ENCODE results near the gene RASA3. TPM values are rescaled to one million over a fixed set of nuclear protein-coding genes. Genes with fewer than 3 reads are reported as not detected.

RASA3 gene
- total RNA-seq, 1 donor from 2014 or later = 11.7 TPM

DNA sequence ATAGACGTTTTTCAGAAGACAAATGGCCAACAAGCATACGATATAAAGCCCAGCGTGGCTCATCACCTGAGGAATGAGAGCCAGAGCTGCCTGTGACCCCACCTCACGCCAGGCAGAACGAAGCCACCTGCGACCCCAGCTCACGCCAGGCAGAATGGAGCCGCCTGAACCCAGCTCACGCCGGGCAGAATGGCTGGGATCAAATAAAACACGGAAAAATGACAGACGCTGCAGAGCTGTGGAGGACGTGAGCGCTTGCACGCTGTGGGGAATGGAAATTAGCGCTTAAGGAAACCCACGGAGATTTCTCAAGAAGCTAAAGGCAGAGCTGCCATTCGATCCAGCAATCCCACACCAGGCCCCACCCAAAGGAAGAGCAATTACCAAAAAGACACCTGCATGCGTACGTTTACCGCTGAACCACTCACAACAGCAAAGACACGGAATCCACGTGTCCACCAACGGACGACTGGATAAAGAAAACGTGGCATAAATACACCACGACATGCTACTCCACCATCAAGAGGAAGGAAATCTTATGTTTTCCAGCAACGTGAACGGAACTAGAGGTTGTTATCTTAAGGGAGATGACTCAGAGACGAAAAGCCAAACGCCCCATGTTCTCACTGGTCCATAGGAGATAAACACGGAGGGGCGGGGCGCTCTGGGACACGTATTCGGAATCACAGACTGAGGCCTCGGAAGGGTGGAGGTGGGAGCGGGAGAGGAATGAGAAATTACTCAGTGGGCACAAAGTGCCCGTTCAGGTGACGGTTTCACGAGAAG is 127.8 kb downstream of the RASA3 start:
- DNase-seq (ENCODE audit: low spot score) = no peak

GRCh38 chr13:114002771-114003321 is 129.6 kb downstream of the RASA3 start:
- no peak for DNase-seq (ENCODE audit: low spot score)

GRCh38 chr13:114002009-114002544 is 130.3 kb downstream of the RASA3 start:
- DNase-seq (ENCODE audit: low spot score) = no peak

GRCh38 chr13:114001331-114002008 is 131.0 kb downstream of the RASA3 start:
- no peak for DNase-seq (ENCODE audit: low spot score)

- no peak for DNase-seq (ENCODE audit: low spot score)
Observed at GRCh38 chr13:114000151-114001040, 132.0 kb downstream of the RASA3 start.

DNA sequence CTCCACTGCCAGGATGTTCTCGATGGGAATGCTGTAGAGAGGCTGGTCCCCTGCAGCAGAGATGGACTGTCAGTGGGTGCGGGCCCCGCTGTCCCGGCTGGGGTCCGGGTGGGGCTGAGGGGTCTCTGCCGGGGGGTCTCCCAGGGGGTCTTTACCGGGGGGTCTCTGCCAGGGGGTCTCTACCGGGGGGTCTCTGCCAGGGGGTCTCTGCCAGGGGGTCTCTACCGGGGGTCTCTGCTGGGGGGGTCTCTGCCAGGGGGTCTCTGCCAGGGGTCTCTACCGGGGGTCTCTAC is 132.9 kb downstream of the RASA3 start:
- no peak for DNase-seq (ENCODE audit: low spot score)

DNA sequence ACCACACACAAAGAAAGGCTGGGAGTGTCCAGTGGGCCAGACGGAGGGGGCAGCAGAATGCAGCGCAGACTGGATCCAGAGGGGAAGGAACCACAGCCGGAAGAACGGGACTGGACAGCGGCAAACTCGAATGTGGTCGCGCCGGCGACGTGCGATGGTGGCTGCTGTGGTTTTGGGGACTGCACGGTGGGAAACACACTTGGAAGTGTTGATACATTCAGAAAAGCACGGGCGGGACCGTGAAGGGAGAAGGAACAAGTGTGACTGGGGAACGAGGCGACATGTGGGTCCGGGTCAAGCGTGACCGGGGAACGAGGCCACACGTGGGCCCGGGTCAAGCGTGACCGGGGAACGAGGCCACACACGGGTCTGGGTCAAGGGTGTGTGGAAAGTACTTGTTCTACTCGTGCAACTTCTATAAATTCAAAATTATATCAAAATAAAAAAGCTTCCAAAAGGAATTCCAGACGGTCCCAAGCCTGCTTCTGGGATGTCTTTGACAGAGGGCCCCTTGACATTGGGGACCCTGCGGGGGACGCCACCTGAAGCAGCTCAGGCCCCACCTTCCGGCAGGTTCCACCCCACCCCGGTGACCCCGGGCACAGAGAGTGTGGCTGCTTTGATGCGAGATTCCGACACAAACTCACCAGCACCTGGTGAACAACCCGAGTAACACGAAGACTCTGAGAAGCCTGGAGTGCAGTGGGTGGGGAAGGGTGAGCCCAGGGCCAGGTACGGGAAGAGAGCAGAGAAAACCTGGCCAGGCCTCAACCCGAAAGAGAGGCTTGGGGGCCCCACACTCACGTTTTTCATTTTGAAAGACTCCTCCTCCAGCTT is 133.4 kb downstream of the RASA3 start:
- DNase-seq (ENCODE audit: low spot score) = no peak

GRCh38 chr13:113997845-113998751 is 134.3 kb downstream of the RASA3 start:
- no peak for DNase-seq (ENCODE audit: low spot score)

DNA sequence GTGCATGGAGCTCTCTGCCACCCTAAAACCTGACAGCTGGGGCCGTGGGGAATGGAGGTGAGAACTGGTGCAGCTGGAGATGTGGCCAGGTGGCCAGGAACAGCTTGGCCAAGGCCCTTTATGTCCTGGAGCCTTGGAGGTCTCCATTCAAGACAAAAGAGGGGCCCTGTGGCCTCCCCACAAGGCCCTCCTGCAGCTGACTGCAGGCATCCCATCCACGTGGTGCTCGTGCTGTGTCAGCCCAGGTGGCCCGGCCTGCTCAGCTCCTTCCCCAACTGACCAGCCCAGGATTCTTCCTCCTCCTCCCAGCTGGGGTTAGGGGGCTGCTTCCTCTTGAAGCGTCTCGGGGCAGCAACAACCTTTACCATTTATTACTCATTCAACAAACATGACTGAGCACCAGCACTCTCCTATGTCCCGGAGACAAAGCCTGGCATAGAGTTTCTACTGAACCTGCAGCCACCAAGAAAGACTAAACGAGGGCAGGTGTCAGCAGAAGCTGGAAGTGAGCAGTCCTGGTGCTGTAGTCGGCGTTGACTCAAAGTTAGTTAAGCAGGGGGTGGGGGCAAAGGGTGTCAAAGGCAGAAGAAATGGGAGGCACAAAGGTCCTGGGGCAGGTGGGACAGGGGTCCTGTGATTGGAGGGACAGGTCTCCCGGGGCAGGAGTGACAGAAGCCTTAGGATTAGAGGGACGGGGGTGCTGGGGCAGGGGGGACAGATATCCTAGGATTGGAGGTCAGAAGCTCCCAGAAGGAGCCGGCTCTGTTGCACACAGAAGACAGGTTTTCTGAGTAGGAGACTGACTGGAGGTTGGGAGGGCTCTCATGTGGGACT is 135.3 kb downstream of the RASA3 start:
- no peak for DNase-seq (ENCODE audit: low spot score)

DNA sequence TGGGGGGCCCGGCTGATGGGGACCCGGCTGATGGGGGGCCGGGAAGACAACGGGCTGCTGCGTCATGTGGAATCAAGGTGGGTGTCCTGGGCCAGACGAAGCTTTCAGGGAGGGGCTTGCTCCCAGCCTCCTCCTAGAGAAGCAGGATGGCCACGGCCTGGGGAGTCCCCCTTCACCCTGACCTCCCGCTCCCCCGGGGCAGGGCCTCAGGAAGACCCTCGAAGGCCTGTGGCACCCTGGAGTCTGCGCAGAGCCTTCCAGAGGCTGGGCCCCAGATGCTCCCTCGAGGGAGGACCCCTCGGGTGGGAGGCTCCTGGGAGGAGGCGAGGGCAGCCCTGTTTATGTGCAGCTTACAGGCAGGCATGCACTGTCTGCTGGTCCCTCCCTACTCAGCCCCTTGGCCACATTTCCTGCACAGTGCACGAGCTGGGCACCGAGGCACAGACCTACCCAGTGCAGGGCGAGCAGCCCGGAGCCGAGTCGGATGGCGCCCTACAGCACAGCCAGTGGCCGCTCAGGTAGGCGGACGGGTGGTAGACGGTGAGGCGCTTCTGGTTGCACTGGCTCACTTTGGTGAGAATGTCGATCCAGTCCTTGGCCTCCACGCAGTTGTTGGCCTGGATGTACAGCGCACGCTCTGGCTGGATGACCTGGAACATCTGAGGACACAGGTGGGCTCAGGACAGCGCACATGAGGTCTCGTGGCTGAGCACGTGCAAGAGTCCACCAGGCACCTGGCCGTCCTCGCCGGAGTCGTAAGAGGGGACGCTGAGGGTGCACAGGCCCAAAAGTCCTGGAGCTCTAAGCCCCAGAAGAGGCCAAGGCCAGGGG is 136.1 kb downstream of the RASA3 start:
- DNase-seq (ENCODE audit: low spot score) = no peak

- no peak for DNase-seq (ENCODE audit: low spot score)
Observed at GRCh38 chr13:113995051-113995601, 137.3 kb downstream of the RASA3 start.

DNA sequence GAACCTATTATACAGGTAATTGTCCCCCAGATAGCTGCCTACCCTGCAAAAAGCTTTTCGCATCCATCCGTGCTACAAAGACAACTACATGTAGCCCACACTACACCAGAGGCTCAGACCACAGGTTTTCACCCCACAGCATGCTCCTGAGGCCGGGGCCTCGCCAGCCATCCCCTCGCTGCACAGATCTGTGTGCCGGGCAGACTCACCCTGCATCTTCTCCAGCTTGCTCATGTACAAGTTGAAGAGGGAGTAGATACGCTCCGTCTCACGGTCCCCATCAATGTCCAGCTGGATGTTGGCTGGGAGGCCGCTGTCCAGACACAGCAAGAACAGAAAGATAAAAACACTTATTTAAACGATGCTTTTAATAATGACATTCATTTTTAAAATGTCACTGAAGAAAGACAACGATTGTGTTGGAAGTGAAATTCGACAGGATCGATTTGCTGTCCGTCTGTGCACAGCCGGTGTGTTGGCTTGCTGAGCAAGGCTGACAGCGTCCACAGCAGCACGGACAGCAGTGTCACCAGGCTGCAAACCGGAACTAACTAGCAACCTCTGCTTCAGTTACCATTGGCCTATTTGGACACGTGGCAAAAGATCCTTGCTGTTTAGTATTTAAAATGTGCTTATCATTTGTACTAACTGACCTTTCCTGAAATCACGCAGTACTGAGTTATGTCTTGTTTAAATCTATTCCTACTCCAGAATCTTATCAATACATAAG is 140.0 kb downstream of the RASA3 start:
- no peak for DNase-seq (ENCODE audit: low spot score)

DNA sequence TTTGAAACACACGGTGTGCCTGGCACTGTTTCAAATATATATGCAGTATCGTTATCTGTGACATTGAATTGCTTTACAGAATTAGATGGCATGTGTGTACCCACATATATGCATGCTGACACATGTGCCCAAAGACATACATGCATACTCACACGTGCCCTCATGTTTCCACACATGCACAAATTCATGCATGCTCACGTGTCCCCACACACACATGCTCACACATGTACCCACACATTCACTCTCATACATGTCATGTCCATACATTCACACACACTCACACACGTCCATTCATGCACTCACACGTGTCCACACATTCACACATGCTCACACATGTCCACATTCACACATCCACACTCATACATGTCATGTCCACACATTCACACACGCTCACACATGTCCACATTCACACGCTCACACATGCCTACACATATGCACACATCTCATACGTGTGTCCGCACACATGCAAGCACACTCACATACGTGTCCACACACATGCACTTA is 140.7 kb downstream of the RASA3 start:
- no peak for DNase-seq (ENCODE audit: low spot score)

GRCh38 chr13:113991191-113991669 is 141.2 kb downstream of the RASA3 start:
- DNase-seq (ENCODE audit: low spot score) = no peak

DNA sequence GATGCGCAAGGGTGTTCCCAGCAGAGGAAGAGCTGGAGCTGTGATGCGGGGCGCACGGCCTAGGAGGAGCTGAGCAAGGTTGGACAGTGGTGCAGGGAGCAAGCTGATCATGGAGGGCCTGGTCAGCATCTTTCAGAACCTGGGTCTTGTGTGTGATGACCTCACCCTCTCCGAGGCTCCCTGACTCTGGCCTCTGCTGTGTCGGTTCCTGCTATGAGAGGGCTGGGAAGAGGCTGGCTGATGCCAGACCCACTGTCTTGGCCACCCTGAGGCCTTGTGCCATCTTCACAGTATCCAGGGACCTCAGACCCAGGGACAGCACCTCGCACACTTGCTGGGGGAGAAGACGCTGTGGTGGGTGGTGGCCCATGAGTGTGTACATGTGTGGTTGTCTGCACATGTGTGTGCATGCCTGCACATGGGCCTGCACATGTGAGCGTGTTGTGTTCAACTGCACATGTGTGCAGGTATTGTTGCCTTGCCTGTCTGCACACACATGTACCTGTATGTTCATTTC is 142.0 kb downstream of the RASA3 start:
- DNase-seq (ENCODE audit: low spot score) = no peak

- DNase-seq (ENCODE audit: low spot score) = no peak
Observed at GRCh38 chr13:113989585-113990300, 142.7 kb downstream of the RASA3 start.

All from mucosa of gallbladder (tissue), 1 donor.